RKO (cell line): Measurements from ENCODE around the gene GNPNAT1.

ENCODE experiments used
- DNase-seq: peaks from one replicate; pipeline ENCODE4 v3.0.0-alpha.2; 2016; ENCODE audit warnings: low spot score

The GNPNAT1 gene

DNA sequence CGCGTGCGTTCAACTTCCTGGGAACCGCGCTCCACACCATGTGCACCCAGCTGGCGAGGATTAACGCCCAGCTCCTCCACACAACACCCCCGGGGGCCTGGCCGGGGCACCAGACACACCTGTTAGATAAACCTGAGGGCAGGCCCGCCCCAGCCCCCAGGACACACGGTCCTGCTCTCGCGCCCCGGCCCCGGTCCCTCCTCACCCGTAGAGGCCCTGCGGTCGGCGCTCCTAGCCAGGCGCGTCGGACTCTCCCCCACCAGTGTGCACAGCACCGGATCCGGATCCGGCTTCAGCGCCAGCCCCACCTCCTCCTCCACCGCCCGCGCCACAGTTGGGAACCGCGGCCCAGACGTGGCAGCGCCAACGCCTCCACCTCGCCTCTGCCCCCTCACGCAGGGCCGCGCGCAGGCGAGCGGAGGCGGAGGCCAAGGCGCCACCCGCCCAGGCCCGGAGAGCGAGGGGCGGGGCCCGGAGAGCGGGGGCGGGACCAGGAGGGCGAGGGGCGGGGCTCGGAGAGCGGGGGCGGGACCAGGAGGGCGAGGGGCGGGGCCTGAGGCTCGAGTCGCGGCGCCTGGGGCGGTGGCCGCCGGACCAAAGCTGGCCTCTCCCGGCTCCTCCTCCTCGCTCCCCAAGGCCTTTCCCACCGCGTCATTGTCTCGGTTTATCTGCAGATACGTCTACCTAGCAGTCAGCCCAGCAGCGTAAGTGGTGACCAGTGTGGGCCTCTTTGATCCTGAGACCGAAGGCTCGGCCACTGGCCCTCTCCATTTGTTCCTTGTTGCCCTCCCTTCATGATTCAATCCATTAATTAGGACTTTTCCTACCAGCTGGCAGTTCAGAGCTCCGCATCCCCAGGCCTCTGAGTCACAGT lies at the start of gene GNPNAT1:
TSS of gene GNPNAT1 (minus strand) at position 385 of the 874 bp plus-strand sequence. CDS start 6,957 bp downstream, outside the sequence.
- DNase-seq, result peak; percentile 92

DNA sequence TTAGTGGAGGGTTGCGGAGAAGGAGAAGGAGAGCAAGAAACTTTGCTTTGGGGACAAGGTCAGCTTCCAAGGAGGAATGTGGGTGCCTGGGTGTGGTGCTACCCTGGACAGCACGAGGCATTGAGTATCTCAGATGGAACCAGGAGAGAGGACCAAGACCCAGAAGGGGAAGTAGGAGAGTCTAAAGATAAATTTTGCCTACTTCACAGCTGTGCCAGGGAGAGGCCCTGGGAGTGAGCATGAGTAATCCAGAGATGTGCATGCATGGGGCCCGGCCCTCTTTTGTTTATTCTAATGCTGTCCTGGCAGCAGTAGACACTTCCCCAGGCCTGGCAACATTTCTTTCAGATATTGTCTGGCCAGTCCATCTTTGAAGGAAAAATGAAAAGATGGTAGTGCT lies 49.5 kb upstream of the GNPNAT1 start:
- no peak for DNase-seq

DNA sequence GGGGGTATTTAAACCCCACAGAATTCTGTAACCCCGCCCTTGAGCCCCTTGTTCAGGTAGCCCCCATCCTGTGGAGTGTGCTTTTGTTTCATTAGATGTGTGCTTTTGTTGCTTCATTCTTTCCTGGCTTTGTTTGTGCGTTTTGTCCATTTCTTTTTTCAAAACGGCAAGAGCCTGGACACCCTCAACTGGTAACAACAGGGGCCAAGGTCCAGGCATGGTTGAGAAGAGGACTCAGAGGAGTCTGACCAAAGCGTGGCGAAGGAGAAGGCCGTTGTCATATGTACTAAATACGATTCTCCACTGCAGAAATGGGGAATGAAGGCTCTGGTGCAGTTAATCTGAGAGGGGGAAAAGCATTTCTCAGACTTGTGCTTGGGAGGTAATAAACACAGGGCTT lies 46.0 kb upstream of the GNPNAT1 start:
- DNase-seq, result no peak

DNA sequence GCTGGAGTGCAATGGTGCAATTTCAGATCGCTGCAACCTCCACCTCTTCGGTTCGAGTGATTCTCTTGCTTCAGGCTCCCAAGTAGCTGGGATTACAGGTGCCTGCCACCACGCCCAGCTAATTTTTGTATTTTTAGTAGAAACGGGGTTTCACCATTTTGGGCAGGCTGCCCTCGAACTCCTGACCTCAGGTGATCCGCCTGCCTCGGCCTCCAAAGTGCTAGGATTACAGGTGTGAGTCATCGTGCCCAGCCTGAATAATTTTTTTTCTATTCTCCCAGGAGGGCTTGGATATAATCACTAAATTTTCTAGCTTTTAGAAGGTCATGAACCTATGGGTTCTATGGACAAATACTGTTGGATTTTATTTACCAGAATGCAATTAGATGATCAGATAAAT lies 44.7 kb upstream of the GNPNAT1 start:
- no peak for DNase-seq

GRCh38 chr14:52835122-52835903 lies 43.9 kb upstream of the GNPNAT1 start:
- no peak for DNase-seq

- peak; percentile 43 for DNase-seq
These were observed 43.0 kb upstream of the GNPNAT1 start for GRCh38 chr14:52834440-52834842.

GRCh38 chr14:52833891-52834290 lies 42.5 kb upstream of the GNPNAT1 start:
- no peak for DNase-seq

DNA sequence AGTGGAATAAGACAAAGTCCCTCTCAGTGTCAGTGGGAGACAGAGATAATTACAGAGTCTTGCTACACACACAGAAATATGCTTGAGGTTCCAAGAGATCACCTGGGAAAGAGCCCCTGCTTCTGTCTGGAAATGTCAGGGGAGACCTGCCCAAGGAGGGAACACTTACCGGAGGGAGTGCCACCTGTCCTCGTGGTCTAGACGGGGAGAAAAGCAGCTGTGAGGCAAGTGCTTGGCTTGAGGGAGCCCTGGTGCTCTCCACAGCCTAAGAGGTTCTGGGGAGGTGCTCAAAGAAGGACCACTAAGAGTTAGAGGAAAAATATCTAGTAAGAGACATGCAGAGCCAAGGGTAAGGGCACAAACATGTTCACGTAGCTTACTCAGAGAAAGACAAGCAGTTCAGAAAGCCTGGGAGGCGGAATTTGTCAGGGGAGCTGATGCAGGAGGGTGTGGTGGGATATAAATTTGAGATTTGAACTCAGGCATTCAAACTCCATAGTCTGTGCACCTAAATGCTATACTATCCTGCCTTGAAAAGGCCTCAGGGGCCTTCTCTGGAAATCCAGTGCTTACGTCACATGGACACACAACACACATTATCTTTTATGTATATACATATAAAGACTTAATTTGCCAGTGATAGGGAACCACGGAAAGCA lies 38.2 kb upstream of the GNPNAT1 start:
- no peak for DNase-seq

GRCh38 chr14:52827426-52827825 lies 36.0 kb upstream of the GNPNAT1 start:
- DNase-seq, result no peak

DNA sequence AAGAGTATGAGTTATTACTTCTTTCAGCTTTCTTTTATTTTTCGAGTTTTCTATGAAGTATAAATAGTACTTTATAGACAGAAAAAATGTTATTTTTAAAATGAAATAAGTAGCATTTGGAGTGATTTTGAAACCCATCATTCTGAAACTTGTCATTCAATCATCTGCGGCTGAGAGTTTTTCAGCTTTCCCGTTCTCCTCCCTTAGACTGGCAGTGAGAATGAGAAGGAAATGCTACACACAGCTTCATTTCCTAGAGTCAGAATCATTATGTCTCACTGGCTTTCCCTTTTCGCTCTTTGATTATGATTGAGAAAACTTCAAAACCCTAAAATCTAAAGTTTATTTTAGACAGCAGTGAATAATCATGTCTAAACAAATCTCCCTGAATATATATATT lies 33.7 kb upstream of the GNPNAT1 start:
- DNase-seq, result no peak

DNA sequence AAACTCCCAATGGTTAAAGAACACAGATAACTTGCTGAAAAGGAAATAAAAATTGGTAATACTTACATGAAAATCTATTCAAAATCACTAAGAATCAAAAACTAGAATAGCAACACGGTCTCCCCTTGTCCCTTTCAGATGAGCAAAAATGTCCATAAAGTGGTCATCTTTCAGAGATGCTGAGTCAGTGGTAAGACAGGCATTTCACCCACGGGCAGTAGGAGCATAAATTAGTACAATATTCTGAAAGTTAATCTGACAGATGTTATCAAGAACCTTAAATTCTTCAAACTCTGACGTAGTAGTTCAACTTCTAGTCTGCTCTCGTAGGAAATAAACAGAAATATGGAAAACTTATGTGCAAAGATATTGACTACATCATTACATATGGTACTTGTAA lies 33.1 kb upstream of the GNPNAT1 start:
- no peak for DNase-seq

GRCh38 chr14:52821805-52822250 lies 30.4 kb upstream of the GNPNAT1 start:
- DNase-seq, result no peak

DNA sequence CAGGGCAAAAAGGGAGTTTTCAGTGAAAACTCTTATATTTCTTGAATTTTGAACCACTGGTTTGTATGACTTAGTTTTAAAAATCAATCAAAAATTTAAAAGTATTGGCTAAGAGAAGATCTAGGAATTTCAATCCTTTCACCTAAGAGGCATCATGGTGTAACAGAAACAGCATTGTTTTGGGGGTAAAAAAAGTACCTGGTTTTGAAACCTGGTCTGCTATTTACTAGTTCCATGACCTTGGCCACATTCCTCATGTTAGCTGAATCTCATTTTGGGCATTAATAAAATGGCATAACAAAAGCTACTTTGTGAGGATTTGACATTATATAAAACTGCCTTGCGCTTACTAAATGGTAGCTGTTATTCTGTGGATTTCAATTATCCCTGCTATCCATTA lies 16.7 kb upstream of the GNPNAT1 start:
- DNase-seq, result no peak

DNA sequence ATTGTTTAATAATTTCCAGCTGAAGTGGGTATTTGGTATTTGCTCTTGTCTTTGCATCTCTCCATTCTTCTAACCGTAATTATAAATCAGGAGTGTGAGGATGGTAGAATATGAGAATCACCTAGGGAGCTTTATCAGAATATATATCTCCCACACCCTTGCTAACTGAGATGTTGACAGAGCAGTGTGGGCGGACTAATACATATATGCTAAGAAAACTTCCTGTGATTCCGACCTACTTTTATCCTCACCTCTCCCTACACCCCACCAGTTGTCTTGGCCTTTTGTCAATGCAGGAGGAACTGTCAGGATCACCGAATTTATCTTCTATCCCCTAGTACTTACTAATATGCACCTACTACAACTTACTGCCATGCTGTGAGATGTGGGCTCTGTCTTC lies 14.7 kb upstream of the GNPNAT1 start:
- no peak for DNase-seq

GRCh38 chr14:52802597-52802996 lies 11.2 kb upstream of the GNPNAT1 start:
- DNase-seq, result peak; percentile 58

DNA sequence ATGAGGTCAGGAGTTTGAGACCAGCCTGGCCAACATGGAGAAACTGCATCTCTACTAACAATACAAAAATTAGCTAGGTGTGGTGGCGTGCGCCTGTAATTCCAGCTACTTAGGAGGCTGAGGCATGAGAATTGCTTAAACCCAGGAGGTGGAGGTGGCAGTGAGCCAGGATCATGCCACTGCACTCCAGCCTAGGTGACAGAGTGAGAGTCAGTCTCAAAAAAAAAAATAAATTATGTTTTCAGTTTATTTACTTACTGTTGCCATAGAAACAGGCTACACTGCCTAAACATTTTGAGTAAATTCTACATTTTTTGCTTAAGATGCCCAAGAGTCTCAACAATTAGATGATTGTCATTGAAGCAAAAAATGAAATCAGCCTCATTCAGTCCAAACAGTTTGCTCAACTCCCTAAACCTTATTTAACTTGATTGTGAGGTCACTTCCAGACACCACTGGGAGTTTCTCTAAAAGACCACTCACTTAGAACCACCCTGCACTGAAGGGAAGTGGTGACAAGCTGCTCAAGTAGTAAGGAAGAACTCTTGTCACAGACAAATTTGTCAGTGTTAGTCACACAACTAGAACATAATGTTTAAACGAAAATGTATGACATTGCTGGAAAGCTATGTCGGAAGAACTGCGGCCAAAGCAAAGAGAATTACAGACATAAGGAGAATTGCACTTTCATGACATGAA lies 9.8 kb upstream of the GNPNAT1 start:
- DNase-seq, result peak; percentile 57

DNA sequence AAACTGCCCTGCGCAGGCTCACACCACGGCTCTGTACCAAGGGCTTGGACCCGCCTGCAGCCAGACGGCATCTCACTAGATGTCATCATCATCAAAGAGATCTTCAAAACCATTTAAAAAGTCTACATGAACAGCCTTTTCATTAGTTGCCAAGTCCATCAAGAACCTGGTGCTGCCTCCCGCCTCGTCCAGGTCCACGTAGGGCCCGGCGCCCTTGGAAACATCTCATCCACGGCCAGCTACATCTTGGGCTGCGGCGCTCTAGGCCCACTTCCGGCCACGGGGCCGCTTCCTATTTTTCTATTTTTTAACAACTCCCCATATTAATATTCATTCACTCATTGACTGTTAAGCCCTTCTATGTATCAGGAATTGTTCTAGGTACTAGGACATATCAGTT lies 7.4 kb upstream of the GNPNAT1 start:
- DNase-seq, result no peak

- no peak for DNase-seq
These were observed 6.2 kb upstream of the GNPNAT1 start for GRCh38 chr14:52797653-52798052.

DNA sequence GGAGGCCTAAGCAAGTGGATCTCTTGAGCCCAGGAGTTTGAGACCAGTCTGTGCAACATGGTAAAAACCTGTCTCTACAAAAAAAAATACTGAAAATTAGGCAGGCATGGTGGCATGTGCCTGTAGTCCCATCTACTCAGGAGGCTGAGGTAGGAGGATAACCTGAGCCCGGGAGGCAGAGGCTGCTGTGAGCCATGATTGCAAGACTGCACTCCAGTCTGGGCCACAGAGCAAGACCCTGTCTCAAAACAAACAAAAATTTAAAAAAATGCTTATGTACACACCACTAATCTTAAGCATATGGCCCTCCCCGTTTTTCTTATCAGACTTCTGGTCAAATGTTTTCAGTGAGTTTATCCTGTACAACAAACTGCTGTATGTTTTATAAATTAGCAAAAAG lies 1.7 kb upstream of the GNPNAT1 start:
- no peak for DNase-seq

DNA sequence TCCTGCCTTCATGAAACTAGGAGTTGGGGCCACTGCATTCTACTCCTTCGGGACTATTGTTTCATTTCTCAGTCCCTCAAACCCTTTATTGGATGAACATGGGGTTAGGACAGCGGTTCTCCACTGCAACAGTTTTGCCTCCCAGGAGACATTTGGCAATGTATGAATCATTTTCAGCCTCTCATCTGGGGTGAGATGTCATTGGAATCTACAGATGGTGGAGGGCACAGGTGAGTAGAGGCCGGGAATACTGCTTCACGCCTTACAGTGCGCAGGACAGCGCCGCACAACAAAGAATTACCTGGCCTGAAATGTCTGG lies 649 bp upstream of the GNPNAT1 start:
- DNase-seq, result no peak

DNA sequence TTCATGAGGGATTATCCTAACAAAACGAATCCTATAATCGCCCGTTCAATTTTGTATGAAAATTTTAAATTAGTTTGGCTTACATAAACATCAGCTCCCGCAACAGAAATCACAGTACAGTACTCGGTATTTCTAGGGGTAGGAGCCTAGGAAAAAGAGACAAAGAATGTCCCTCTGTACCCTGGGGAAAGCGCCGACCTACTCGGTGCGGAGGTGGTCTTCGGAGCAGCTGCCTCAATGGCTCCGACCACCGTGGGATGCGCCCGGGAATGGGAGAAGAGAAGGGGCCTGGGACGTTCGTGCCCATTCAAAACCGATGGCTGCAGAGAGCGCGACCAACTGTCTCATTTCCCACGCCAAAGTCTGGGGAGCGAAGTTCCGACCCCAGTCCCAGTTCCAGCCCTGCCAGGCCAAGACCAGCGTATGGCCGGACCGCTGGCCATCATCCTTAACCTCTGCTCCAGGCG lies 618 bp downstream of the GNPNAT1 start:
- DNase-seq, result no peak
